Measurements from ENCODE around the gene AK3.
A peak's percentile ranks its signal among the peaks of the same experiment; 100 is the strongest.

The AK3 gene

GRCh38 chr9:4706971-4707622 is 33.9 kb downstream of the AK3 start:
- TF ChIP-seq FOXM1 (IDR thresholded peaks at IDR 0.05; ENCODE audit: borderline replicate concordance, low read depth) = no peak
- TF ChIP-seq MAX (IDR thresholded peaks at IDR 0.05) = no peak
- no peak for TF ChIP-seq CREB1 (IDR thresholded peaks at IDR 0.05; ENCODE audit: low read depth)
- TF ChIP-seq ZBTB7A (IDR thresholded peaks at IDR 0.05; ENCODE audit: low read depth) = no peak
- no peak for TF ChIP-seq YY1 (IDR thresholded peaks at IDR 0.05; ENCODE audit: low read depth)
- no peak for TF ChIP-seq RAD21 (IDR thresholded peaks at IDR 0.05; ENCODE audit: low read depth)
- no peak for TF ChIP-seq TAF1 (IDR thresholded peaks at IDR 0.05; ENCODE audit: low read depth)

DNA sequence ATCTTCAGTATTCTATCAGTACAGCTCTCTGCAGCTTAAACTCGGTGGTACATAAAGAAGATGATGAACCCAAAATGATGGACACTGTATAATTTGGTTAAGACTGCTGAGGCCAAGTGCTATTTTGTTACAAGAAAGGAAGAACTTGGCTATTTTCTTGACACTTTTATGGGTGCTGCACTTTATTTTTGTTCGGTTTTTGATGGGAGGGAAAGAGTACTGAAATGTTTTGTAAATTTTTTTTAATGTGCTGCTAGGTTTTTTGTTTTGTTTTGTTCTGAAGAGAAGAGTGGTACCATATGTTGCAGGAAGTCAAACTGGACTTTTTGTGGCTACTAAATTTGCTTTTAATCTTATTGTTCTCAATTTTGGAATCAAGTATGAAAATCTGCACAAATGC is 35.0 kb downstream of the AK3 start:
- no peak for TF ChIP-seq TCF12 (IDR thresholded peaks at IDR 0.05; ENCODE audit: low read depth)
- TF ChIP-seq NFIC (IDR thresholded peaks at IDR 0.05) = no peak

DNA sequence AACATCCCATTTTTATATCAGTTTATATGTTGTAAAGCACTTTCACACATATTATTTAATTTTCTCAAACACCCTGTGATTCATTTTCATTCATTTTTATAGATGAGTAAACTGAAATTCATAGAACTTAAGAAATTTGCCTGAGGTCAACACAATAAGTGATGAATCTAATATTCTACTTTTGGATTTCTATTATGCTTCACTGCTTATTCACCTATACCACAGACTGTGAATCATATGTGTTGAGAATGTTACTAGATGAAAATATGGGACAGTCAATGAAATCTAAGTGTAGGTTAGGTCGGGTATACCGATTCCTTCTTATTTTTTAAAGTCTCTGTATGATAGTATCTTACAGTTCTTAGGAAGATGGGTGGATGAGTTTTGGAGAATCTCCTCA is 36.9 kb downstream of the AK3 start:
- TF ChIP-seq TAF1 (IDR thresholded peaks at IDR 0.05; ENCODE audit: low read depth) (no peak), CEBPB (IDR thresholded peaks at IDR 0.05) (no peak), CREB1 (IDR thresholded peaks at IDR 0.05; ENCODE audit: low read depth) (no peak), MAX (IDR thresholded peaks at IDR 0.05) (no peak), FOXM1 (IDR thresholded peaks at IDR 0.05; ENCODE audit: borderline replicate concordance, low read depth) (no peak), RAD21 (IDR thresholded peaks at IDR 0.05; ENCODE audit: low read depth) (no peak), EGR1 (IDR thresholded peaks at IDR 0.05) (no peak), REST (IDR thresholded peaks at IDR 0.05; ENCODE audit: low read depth) (no peak), ZBTB7A (IDR thresholded peaks at IDR 0.05; ENCODE audit: low read depth) (no peak), TEAD4 (IDR thresholded peaks at IDR 0.05) (no peak), EP300 (IDR thresholded peaks at IDR 0.05; ENCODE audit: borderline replicate concordance) (no peak)

GRCh38 chr9:4701526-4701925 is 39.5 kb downstream of the AK3 start:
- TF ChIP-seq CEBPB (IDR thresholded peaks at IDR 0.05) (no peak), FOXM1 (IDR thresholded peaks at IDR 0.05; ENCODE audit: borderline replicate concordance, low read depth) (no peak), EGR1 (IDR thresholded peaks at IDR 0.05) (no peak), CREB1 (IDR thresholded peaks at IDR 0.05; ENCODE audit: low read depth) (no peak), EP300 (IDR thresholded peaks at IDR 0.05; ENCODE audit: borderline replicate concordance) (no peak), ZBTB7A (IDR thresholded peaks at IDR 0.05; ENCODE audit: low read depth) (no peak), TCF12 (IDR thresholded peaks at IDR 0.05; ENCODE audit: low read depth) (no peak), YY1 (IDR thresholded peaks at IDR 0.05; ENCODE audit: low read depth) (no peak), MAX (IDR thresholded peaks at IDR 0.05) (no peak), RAD21 (IDR thresholded peaks at IDR 0.05; ENCODE audit: low read depth) (no peak), NFIC (IDR thresholded peaks at IDR 0.05) (no peak), TAF1 (IDR thresholded peaks at IDR 0.05; ENCODE audit: low read depth) (no peak), REST (IDR thresholded peaks at IDR 0.05; ENCODE audit: low read depth) (no peak), TEAD4 (IDR thresholded peaks at IDR 0.05) (no peak)
- TF ChIP-seq, protein P1, sequence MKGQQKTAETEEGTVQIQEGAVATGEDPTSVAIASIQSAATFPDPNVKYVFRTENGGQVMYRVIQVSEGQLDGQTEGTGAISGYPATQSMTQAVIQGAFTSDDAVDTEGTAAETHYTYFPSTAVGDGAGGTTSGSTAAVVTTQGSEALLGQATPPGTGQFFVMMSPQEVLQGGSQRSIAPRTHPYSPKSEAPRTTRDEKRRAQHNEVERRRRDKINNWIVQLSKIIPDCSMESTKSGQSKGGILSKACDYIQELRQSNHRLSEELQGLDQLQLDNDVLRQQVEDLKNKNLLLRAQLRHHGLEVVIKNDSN (IDR thresholded peaks at IDR 0.05) = no peak

- TF ChIP-seq CEBPB (IDR thresholded peaks at IDR 0.05) (peak; percentile 45; the same call in 1 of the 2 replicates), TEAD4 (IDR thresholded peaks at IDR 0.05) (no peak)
Observed at GRCh38 chr9:4700932-4701331, 40.1 kb downstream of the AK3 start.

- TF ChIP-seq NFIC (IDR thresholded peaks at IDR 0.05) = no peak
Observed at GRCh38 chr9:4700091-4700490, 40.9 kb downstream of the AK3 start.

- TF ChIP-seq EP300 (IDR thresholded peaks at IDR 0.05; ENCODE audit: borderline replicate concordance) (no peak), RAD21 (IDR thresholded peaks at IDR 0.05; ENCODE audit: low read depth) (no peak), EGR1 (IDR thresholded peaks at IDR 0.05) (no peak), TCF12 (IDR thresholded peaks at IDR 0.05; ENCODE audit: low read depth) (no peak), ZBTB7A (IDR thresholded peaks at IDR 0.05; ENCODE audit: low read depth) (no peak), TAF1 (IDR thresholded peaks at IDR 0.05; ENCODE audit: low read depth) (no peak), REST (IDR thresholded peaks at IDR 0.05; ENCODE audit: low read depth) (no peak), CREB1 (IDR thresholded peaks at IDR 0.05; ENCODE audit: low read depth) (no peak)
Observed at GRCh38 chr9:4691795-4692194, 49.2 kb downstream of the AK3 start.

All from Ishikawa (cell line).